ENCODE data around the gene PCBP3.
A peak's percentile ranks its signal among the peaks of the same experiment; 100 is the strongest.
"Not testable (repeated sequence)": the region's sequence is repeated elsewhere in the genome, so short reads cannot be mapped to it uniquely, and the experiment has no call there.

The PCBP3 gene

GRCh38 chr21:45698493-45699184 lies 55.1 kb downstream of the PCBP3 start:
- DNase-seq = no peak

DNA sequence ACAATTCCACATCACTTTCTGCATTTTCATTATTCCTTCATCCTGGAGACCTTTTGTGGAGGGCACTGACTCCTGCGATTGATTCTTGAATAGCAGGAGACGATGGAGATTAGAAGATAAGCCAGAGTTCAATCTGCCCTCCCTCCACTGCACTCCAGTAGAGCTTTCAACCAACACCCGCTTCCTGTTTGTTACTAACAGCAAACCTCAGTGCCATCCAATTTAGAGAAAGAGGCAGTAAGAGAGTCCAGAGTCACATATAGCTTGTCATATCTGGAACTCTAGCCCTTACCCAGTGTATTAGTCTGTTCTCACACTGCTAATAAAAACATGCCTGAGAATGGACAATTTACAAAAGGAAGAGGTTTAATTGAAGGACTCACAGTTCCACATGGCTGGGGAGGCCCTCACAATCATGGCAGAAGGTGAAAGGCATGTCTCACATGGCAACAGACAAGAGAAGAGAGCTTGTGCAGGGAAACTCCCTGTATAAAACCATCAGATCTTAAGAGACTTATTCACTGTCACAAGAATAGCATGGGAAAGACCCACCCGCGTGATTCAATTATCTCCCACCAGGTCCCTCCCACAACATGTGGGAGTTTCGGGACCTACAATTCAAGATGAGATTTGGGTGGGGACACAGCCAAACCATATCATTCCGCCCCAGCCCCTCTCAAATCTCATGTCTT lies 55.9 kb downstream of the PCBP3 start:
- DNase-seq = peak; percentile 2

GRCh38 chr21:45699966-45700365 lies 56.4 kb downstream of the PCBP3 start:
- DNase-seq = no peak

DNA sequence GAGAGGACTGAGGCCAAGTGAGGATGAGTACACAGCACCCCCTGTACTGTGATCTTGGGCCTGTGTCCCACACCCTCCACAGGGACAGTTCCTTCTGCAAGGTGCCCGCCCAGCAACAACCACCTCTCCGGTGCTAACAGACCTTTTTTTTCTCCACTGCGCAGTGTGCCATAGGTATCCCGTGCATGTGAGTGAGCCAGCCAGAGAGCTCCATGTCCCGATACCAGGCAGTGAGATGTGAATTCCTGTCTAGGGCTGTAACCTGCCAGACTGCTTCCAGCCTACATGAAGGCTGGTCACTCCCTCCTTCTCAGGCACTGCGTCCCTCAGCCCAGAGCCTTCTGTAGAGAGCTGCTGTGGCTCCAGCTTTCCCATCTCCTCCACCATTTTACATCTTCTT lies 56.9 kb downstream of the PCBP3 start:
- no peak for DNase-seq

GRCh38 chr21:45704311-45705108 lies 61.0 kb downstream of the PCBP3 start:
- no peak for DNase-seq

DNA sequence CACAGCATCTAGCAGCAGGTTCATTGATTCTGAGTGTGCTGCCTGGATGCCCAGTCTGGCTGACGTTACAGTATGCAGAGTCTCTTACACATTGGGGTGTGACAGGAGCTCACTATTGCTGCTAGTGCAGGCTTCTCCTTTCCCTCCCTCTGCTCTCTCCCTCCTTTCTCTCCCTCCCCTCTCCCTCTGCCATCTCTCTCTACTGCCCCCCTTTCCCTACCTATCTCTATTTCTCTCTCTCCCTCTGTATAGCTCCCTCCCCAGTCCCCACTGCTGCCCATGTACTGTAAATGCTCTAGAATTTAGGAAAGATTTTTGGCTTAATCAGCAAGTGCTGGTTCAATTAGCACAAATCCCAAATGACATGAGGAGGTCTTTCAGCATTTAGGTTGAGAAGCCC lies 62.8 kb downstream of the PCBP3 start:
- DNase-seq = no peak

DNA sequence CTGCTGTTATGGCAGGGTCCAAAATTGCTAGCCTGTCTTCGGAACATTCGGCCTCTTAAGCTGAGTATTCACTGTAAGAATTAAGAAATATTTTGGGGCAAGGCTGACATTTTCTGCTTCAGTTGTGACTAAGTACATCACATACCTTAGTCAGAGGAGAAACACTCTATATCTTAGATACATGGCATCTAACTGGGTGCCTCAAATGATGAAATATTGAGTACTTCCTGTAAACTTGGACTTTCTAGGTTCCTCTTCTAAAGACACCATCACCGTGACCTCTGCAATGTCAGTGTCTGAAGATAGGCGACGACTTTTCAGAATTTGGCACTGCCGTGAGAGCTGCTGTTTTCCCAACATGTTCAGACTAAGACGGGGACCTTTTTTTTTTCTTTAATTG lies 65.6 kb downstream of the PCBP3 start:
- no peak for DNase-seq

DNA sequence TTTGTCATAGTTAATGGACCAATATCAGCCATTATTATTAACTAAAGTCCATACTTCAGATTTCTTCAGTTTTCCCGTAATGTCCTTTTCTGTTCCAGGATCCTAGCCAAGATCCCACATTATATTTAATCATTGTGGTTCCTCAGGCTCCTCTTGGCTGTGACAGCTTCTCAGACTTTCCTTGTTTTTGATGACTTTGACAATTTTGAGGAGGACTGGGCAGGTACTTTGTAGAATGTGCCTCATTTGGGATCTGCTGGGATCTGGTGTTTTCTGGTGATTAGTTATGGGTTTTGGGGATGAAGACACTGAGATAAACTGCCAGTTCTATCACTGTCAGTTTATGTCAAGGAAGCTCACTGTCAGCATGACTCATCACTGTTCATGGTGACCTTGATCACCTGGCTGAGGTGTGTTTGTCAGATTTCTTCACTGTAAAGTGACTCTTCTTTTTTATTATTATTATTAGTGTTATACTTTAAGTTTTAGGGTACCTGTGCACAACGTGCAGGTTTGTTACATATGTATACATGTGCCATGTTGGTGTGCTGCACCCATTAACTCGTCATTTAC lies 66.3 kb downstream of the PCBP3 start:
- DNase-seq = no peak

DNA sequence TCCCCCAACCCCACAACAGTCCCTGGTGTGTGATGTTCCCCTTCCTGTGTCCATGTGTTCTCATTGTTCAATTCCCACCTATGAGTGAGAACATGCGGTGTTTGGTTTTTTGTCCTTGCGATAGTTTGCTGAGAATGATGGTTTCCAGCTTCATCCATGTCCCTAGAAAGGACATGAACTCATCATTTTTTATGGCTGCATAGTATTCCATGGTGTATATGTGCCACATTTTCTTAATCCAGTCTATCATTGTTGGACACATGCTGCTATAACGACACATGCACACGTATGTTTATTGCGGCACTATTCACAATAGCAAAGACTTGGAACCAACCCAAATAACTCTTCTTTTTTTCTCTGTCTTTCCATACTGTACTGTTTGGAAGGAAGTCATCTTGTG lies 66.8 kb downstream of the PCBP3 start:
- not testable (repeated sequence) for DNase-seq

- DNase-seq = no peak
These were observed 70.1 kb downstream of the PCBP3 start for GRCh38 chr21:45713613-45714012.

DNA sequence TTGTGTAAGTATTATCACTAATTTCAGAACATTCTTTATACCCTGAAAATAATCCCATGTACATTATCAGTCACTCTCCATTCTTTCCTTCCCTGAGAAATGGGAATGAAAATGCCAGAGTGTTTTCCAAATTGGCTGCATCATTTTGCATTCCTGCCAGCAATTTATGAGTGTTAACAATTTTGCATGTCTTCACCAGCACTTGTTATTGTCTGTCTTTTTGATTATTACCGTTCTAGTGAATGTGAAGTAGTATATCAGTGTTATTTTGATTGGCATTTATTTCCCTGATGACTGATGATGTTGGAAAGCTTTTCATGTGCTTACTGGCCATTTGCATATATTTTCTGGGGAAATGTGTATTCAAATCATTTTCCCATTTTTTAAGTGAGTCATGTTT lies 71.9 kb downstream of the PCBP3 start:
- DNase-seq = no peak

DNA sequence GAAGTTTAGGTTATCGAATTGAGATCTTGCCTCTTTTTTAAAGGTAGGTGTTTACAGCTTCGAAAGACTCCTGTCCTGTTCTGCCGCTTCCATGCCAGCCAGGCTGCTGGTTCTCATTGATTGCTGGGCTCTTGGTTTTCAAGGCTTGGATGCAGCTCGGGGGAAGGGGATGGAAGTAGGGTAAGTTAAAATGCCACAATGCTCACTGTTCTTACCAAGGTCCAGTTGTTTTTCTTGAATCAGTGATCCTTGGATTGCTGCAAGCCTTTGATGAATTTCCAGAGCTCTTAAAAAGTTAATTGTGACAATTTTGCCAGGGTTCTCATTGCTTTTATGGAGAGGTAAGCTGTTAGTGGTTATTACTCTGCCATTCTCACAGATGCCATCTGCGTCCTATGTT lies 74.9 kb downstream of the PCBP3 start:
- no peak for DNase-seq

- no peak for DNase-seq
These were observed 75.8 kb downstream of the PCBP3 start for GRCh38 chr21:45719177-45719802.

- DNase-seq = not testable (repeated sequence)
These were observed 76.7 kb downstream of the PCBP3 start for GRCh38 chr21:45720204-45720603.

- DNase-seq = no peak
These were observed 78.1 kb downstream of the PCBP3 start for GRCh38 chr21:45721671-45722070.

DNA sequence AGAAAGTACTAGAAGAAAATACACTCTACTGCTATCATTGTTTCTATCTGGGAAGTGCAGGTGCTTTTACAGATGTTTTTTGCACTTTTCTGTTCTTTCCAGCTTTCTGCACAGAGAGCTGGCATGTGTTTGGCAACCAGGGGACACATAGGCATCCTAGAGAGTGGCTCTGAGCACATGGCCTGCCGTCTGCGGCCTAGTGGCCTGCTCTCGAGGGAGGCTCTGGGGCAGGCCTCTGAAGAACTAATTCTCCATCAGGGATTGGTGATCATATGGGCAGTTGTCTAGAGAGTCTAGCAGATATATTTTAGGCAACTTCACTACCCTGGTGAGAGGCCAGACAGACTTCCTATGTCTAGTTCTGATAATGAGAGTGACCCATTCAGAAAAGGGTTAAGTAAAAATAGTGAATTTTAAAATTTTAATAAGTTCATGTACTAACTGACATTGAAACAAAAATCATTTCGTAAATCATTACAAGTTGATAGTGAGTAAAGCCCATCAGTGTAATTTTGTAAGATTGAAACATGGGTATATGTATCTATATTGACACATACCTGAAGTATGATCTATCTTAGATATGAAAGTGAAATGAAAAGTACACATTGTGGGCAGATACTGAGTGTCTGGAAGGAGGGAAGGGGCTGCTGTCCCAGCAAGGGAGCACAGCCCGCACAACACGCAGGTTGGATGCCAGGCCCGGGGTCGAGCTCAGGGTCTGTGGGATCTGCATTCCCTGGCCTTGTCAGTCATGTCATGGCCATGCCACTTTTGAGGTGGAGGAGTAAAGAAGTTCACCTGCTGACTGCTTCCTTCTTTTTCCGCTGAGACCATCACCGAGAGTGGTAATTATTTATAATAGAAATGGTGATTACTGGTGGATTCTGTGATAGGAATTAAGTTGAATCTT lies 79.8 kb downstream of the PCBP3 start:
- DNase-seq = no peak

DNA sequence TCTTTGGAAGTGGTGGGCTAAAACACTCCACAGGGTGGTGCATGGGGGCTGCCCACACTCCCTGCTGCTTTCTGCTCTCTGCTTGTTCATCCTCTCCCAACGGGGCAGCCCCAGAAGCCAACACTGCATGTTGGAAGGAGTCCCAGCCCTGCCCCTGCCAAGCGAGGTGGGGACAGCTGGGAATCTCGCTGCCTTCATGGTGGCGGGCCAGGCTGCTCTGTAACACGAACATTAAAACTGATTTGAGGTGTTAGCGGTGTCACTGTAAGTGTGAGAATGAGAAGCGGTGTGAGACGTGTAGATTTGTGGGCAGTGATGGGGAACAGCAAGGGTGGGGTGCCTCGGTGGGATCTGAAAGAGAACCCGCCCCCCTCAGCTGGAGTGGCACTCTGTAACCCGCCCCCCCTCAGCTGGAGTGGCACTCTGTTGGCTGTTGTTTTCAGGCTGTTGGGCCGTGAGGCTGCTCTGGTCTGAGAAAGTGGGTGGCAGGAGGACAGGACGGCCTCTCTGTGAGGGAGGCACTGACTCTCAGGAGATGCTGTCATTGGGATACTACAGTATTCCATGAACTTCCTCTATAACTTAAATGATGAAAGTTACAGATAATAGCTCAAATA lies 80.9 kb downstream of the PCBP3 start:
- DNase-seq = no peak

DNA sequence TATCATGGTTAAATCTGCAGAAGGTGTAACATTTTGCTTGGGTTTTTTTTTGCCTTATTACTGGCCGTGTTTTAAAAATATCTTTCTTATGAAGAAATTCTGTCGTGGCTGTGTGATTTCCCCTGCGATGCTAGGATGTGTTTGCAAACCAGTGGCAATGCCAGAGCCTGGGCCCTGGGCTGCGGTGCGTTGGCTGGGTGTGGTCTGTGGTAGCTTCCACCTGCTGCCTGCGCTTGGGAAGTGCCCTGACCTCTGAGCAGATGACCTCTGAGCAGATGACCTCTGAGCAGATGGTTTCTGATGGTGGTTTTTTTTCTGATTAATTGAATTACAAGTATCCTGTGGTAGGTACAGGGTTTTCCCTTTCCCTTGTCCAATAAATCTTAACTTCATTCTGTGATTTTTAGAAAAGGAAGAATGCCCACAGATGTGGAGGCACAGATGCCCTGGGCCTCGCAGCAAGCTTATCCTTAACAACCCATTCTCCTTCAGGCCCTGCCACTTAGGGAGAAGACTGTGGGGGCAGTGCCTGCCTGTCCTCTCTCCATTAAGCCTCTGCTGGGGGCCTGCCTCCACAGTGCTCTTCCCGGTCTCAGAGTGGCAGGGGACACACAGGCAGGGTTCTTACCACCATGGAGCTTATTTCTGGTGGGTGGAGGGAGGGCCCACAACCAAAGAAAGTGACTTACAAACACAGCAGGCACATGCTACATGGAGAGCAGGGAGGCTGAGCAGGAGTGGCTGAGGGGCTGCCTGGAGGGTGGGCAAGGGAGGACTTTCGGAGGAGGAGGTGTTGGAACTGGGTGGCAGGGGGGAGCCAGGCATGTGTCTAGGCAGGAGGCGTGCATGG lies 81.7 kb downstream of the PCBP3 start:
- no peak for DNase-seq

GRCh38 chr21:45725844-45726200 lies 82.3 kb downstream of the PCBP3 start:
- no peak for DNase-seq

GRCh38 chr21:45726438-45726837 lies 82.9 kb downstream of the PCBP3 start:
- DNase-seq = no peak

DNA sequence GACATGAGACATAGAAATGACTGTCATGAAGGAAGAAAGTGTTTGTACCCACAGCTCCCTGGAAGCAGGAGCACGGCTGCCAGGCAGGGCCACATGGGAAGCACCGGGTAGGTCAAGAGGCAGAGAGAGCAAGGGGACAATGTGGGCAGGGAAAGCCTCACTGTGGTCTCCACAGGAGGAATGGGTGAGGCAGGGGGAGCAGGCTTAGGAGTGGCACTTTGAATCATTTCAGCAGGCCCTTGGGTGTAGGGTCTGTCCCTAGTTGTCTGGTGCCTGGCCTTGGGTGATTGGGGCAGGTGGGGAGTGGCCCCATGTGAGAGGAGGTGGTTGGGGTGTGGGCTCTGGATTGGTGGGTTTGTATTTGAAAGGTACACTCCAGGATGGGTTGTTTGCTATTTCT lies 83.9 kb downstream of the PCBP3 start:
- DNase-seq = no peak
